OCI-LY3 (cell line): ENCODE data around the gene PARD3.

Experiments used
- CTCF ChIP-seq: fragments of 200-600, 300-600 bp; sonication (generic); IDR thresholded peaks from 2 replicates; pipeline ENCODE4 v1.5.1; 2014; ENCODE audit warnings: antibody characterized with exemption, low read length, low read depth
- EZH2phosphoT487 ChIP-seq: fragments of 200-600 bp; shearing (Covaris generic); IDR thresholded peaks from 2 replicates; pipeline ENCODE4 v1.6.1; 2018; ENCODE audit warnings: antibody characterized with exemption, mixed run types, low read depth

- TF ChIP-seq CTCF (no peak), EZH2phosphoT487 (no peak)
Measured at GRCh38 chr10:34319197-34319846, 495.8 kb downstream of the PARD3 start.
